HG03354 (cell line): ENCODE measurements around the gene USP22.

Experiments
- ATAC-seq: cut with Tn5 transposase; IDR thresholded peaks from one replicate; pipeline ENCODE4 v1.9.1; 2021; ENCODE audit warnings: mild to moderate bottlenecking; ENCODE audit not compliant: unreplicated experiment, poor library complexity, severe bottlenecking

Gene USP22

DNA sequence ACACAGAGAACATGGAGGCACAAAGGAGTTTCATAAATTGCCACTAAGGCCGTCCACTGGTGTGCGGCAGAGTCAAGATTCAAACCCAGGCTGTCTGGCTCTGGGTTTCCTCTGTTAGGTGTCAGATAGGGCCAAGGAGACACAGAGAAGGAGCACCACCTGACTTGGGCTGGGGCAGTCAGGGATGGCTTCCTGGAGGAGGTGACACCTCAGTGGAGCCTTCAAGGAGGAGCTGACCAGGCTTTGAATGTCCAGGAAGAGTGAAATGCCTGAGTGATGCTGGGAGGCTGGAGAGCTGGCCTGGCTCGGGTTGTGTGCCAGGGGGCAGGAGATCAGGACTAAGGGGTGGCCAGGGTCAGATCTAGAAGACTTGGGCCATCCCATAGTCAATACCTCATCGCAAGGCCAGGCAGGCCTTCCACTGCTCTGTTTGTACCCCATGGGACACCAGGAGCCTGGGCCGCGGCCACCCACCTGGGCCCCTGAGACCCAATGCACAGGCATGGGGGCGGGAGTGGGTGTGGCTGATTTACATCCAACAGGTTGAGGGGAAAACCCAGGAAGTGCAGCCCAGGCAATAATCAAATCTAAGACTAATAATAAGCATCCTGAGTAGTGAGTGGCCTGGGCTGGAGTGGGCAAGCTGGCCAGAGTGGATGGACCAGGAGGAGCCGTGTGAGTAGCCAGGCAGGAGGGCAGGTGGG, 73.7 kb downstream of the USP22 start:
- ATAC-seq, result no peak

DNA sequence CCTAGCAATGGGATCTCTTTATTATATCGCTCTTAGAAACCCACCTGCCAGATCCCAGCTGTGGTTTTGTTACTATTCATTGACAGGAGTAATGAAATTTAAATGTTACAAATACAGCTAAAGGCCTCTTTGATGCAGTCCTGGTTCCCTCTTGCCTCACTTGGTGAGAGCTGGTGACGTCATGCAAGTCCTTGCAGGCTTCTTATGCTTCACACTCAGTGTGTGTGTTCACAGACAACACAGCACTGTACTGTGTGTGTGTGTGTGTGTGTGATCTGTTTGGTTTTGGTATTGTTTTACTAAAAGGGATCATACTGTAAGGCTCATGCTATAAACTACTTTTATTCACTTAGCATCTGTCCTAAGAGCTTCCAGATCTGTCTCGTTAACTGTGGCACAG, 75.0 kb downstream of the USP22 start:
- no peak for ATAC-seq

- no peak for ATAC-seq
Measured at GRCh38 chr17:20966870-20967269, 75.9 kb downstream of the USP22 start.

DNA sequence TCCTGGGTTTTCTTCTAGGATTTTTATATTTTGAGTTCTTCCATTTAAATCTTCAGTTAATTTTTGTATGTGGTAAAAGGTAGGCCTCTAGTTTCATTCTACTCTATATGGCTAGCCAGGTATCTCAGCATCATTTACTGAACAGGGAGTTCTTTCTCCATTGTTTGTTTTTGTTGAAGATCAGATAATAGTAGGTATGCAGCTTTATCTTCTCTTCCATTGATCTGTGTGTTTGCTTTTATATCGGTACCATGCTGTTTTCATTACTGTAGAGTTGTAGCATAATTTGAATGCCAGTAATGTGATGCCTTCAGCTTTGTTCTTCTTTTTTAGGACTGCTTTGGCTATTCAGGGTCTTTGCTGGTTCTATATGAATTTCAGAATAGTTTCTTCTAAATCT, 77.3 kb downstream of the USP22 start:
- ATAC-seq, result no peak

DNA sequence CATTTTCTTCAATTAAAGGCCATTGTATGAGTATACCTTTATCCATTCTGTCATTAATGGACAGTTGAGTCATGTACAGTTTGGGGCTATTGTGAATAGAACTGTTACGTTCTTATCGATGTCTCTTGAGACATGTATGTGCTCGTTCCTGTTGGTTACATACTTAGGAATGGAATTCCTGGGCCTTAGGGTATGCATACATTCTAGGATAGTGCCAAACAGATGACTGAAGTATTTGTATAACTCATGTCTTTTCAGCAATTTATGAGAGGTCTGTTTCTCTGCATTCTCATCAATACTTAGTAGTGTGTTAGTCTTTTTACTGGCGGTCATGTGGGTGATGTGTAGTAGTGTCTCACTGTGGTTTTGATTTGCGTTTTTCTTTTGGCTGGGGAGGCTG, 81.2 kb downstream of the USP22 start:
- no peak for ATAC-seq

DNA sequence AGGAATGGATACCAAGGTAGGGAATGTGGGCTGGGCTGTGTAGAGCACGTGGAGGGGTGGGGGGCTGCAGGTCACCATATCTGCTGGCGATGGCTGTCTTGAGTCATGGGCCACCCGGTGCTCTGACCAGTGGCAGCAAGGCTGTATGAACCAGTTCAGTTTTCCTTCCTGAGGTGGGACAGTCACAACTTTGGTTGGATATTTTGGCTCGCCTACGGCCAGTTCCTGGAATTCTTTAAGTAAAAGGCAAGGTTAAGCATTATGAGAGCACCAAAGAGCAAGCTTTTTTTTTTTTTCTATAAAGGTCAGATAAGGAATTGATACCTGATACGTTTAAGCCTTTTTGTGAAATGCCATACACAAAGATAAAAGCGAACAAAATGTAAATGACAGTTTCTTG, 81.9 kb downstream of the USP22 start:
- no peak for ATAC-seq

DNA sequence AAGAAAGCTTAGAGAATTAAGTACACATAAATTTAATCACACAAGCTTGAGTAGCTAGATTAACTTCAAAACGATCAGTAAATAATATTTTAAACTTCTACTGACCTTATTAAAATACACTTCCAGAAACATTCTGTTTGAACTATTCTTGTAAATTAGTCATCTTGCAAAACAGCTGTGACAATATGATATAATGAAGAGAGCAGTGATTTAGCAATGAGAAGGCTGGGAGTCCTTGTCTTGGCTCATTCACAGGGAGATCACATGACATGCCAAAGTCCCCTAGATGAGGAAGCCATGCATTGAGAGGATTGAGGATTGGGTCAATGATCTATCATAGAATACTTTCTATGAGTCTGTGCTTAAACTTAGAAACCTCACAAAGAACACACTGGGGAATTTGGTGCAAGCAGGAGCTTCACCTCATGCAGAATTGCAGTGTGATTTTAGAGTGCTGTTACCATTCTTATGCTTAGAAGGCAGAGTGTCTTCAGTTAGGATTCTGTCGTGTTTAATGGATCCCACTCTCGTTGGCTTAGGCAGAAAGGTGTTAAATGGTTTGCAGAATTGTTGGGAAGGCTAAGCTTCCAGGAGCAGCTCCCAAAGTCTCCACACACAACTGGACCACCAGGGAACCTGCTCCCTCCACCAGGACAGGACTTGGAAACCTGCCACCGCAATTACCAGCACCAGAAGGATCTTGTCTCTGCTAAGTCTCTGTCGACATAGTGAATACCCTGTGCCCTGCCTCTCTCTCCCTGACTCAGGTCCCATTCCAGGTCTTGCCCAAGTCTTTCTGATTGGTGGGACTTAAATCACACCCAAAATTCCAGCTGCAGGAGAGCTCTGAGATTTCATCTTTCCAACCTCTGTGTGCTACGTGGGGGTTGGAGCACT, 87.1 kb downstream of the USP22 start:
- ATAC-seq, result no peak

DNA sequence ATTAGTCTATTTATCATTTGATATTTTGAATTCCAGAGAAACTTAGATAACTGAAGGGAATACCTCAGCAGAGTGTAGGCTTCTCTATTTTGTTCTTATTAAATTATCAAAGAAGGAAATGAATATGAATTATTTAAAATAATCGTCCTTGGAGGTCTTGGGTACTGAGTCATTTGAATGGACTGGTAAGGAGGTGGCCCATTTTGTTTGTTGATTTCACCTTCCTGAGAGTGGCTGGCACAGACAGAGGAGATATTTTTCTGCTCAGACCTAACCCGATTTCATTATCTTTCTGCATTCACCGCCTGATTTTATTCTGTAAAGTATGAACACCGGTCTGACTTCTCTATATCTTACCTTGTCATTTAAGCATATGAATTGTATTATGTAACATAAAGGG, 88.0 kb downstream of the USP22 start:
- ATAC-seq, result no peak

- no peak for ATAC-seq
Measured at GRCh38 chr17:20952183-20952582, 90.6 kb downstream of the USP22 start.
